PC-9 (cell line): ENCODE measurements around the gene NFIA. TPM values are rescaled to one million over a fixed set of nuclear protein-coding genes. Genes with fewer than 3 reads are reported as not detected.

ENCODE experiments used
- BruUV-seq: library from RNA; stranded (reverse); fragments of 400-500 nt; replicated peaks from 2 replicates; lab custom pipeline; 2021; lab: Mats Ljungman, UMichigan
- CTCF ChIA-PET: fragments of 300-600 bp; sonication (Branson Sonifier 250); formaldehyde crosslinking; loops from one replicate; lab custom pipeline; 2022; ENCODE audit warnings: antibody characterized with exemption; lab: Charles Lee
- POLR2A ChIA-PET: fragments of 300-600 bp; sonication (Branson Sonifier 250); formaldehyde crosslinking; loops from one replicate; lab custom pipeline; 2022; ENCODE audit warnings: antibody characterized with exemption; ENCODE audit not compliant: unreplicated experiment; lab: Charles Lee
- DNase-seq, 2 experiments: peaks; one replicate each; pipeline versions ENCODE4 v3.0.0 to v3.0.0-alpha.2; 2015 to 2022; ENCODE audit warnings: mixed read lengths in 1 of 2
- H2AFZ ChIP-seq: fragments of 200-600 bp; sonication (generic); 2 replicates; pipeline ENCODE4 v1.8.1; 2017; ENCODE audit warnings: antibody characterized with exemption
- H3F3A ChIP-seq: fragments of 200-600 bp; sonication (generic); 2 replicates; pipeline ENCODE4 v1.8.1; 2017; ENCODE audit warnings: antibody characterized with exemption, mild to moderate bottlenecking, low read depth; ENCODE audit not compliant: insufficient read depth
- H3K27ac ChIP-seq: fragments of 200-600 bp; sonication (generic); 2 replicates; pipeline ENCODE4 v1.6.1; 2016; ENCODE audit warnings: mixed run types
- H3K27me3 ChIP-seq: fragments of 200-600 bp; sonication (generic); 2 replicates; pipeline ENCODE4 v1.6.1; 2016; ENCODE audit warnings: low read depth, mixed run types; ENCODE audit not compliant: insufficient read depth
- H3K36me3 ChIP-seq: fragments of 200-600 bp; sonication (generic); 2 replicates; pipeline ENCODE4 v1.6.1; 2016; ENCODE audit warnings: low read depth, mixed run types
- H3K4me1 ChIP-seq: fragments of 200-600 bp; sonication (generic); replicated peaks from 2 replicates; pipeline ENCODE4 v1.6.1; 2016; ENCODE audit warnings: mixed run types; ENCODE audit not compliant: insufficient read depth
- H3K4me2 ChIP-seq: fragments of 200-600 bp; sonication (generic); 2 replicates; pipeline ENCODE4 v1.6.1; 2017; ENCODE audit warnings: mixed run types
- H3K4me3 ChIP-seq: fragments of 200-600 bp; sonication (generic); 2 replicates; pipeline ENCODE4 v1.6.1; 2016; ENCODE audit warnings: mixed run types
- H3K79me2 ChIP-seq: fragments of 200-600 bp; sonication (generic); 2 replicates; pipeline ENCODE4 v1.6.1; 2017; ENCODE audit warnings: low read depth, mixed run types
- H3K9me2 ChIP-seq: fragments of 200-600 bp; sonication (generic); 2 replicates; pipeline ENCODE4 v1.8.1; 2017; ENCODE audit warnings: mild to moderate bottlenecking; ENCODE audit not compliant: insufficient read depth
- H3K9me3 ChIP-seq: fragments of 200-600 bp; sonication (generic); 2 replicates; pipeline ENCODE4 v1.8.1; 2016; ENCODE audit warnings: low read depth; ENCODE audit not compliant: insufficient read depth
- H4K20me1 ChIP-seq: fragments of 200-600 bp; sonication (generic); 2 replicates; pipeline ENCODE4 v1.8.1; 2017; ENCODE audit not compliant: insufficient read depth
- EZH2 ChIP-seq: fragments of 200-600 bp; sonication (generic); IDR thresholded peaks from 2 replicates; pipeline ENCODE4 v1.8.0; 2017; ENCODE audit warnings: antibody characterized with exemption, low read depth
- intact Hi-C: fragments of 100-400 bp; cut with micrococcal nuclease; formaldehyde crosslinking; loops from one replicate; pipeline ENCODE4 v1.10.0; 2022; ENCODE audit not compliant: unreplicated experiment
- total RNA-seq: library from RNA; stranded (reverse); gene quantifications from 2 replicates; pipeline ENCODE4 v1.2.3, GENCODE V29; 2021
- TF ChIP-seq, protein P1 (sequence below): fragments of 200-600 bp; sonication (generic); conservative IDR thresholded peaks from 2 replicates; pipeline ENCODE4 v1.6.1; 2017; ENCODE audit warnings: mixed run types, antibody characterized with exemption, mild to moderate bottlenecking, moderate library complexity

Gene NFIA
- total RNA-seq, 1 experiment from 2014 or later, result 26.7 TPM

DNA sequence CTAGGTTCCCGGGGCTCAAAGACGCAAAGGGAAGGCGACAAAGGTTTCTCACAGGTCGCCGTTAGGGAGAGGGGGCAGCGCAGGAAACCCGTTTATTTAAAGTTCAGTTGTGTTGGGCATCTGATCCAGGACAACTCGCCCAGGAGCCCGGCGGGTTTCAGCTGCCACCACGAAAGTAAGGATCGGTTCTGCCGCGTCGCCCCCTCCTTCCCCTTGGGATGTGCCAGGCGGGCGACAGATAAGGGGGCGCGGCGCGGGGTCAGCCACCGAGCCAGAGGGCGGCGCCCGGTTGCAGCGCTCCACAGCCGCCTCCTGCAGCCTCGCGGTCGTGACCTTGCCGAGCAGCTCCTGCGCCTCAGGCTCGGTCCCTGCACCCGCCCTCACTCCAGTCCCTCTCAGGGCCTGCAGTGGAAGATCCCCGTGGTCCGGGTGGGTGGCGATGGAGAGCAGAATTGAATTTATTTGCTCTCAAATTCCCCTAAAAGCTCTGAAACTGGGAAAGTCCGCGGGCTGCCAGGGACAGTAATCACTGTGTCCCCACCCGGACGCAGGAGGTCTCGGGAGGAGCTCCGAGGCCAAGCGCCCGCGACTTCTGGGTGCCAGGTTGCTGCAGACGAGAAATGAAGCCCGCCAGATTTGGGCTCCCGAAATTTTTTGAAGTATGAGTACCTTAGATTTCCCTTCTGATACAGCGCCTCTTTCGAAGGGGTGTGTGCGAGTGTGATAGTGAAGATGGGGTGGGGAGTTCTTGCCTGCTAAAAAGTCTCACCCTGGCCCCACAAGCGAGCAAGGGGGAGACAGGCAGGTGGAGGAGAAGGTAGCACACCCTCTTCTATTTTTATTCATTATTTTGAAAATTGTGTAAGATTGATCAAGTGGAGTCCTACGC, 28.4 kb upstream of the NFIA start:
- Histone ChIP-seq H3K79me2 (no peaks in the 10 kb centered on the region), H3F3A (peaks cover 17% of the 10 kb centered on the region), H3K36me3 (no peaks in the 10 kb centered on the region), H3K4me1 (peaks cover 18% of the 10 kb centered on the region), H3K9me3 (no peaks in the 10 kb centered on the region), H2AFZ (no peak overlapping the region), H3K9me2 (no peaks in the 10 kb centered on the region), H4K20me1 (no peaks in the 10 kb centered on the region), H3K27me3 (no peaks in the 10 kb centered on the region), H3K4me2 (peak overlapping the region; percentile 10; the same call in 1 of the 2 replicates), H3K4me3 (no peak overlapping the region), H3K27ac (no peak overlapping the region)
- intact Hi-C loops, result no loop called here
- POLR2A ChIA-PET, result interaction anchor here (0.6 to 0.7 kb wide), 2 partner anchors 86 to 109 kb away, joined by 3 to 4 read pairs; no protein-coding TSS in a partner anchor
- no TSS peak for BruUV-seq
- CTCF ChIA-PET, result no interaction called here
- peak in 1 of 2 experiments; percentile 18 for DNase-seq
- no peak for TF ChIP-seq EZH2
- TF ChIP-seq, protein P1, sequence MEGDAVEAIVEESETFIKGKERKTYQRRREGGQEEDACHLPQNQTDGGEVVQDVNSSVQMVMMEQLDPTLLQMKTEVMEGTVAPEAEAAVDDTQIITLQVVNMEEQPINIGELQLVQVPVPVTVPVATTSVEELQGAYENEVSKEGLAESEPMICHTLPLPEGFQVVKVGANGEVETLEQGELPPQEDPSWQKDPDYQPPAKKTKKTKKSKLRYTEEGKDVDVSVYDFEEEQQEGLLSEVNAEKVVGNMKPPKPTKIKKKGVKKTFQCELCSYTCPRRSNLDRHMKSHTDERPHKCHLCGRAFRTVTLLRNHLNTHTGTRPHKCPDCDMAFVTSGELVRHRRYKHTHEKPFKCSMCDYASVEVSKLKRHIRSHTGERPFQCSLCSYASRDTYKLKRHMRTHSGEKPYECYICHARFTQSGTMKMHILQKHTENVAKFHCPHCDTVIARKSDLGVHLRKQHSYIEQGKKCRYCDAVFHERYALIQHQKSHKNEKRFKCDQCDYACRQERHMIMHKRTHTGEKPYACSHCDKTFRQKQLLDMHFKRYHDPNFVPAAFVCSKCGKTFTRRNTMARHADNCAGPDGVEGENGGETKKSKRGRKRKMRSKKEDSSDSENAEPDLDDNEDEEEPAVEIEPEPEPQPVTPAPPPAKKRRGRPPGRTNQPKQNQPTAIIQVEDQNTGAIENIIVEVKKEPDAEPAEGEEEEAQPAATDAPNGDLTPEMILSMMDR, result no peak

- ChIA-PET POLR2A (interaction anchor here (0.6 kb wide), 1 partner anchor 85 kb away, joined by 3 read pairs; no protein-coding TSS in a partner anchor), CTCF (no interaction called here)
- Histone ChIP-seq H3K4me1 (peaks cover 20% of the 10 kb centered on the region), H3K9me2 (no peaks in the 10 kb centered on the region), H3K4me3 (no peak overlapping the region), H3K27ac (no peak overlapping the region), H3K4me2 (no peak overlapping the region), H3F3A (peaks cover 19% of the 10 kb centered on the region), H3K9me3 (no peaks in the 10 kb centered on the region), H2AFZ (no peak overlapping the region), H4K20me1 (no peaks in the 10 kb centered on the region), H3K27me3 (no peaks in the 10 kb centered on the region), H3K36me3 (no peaks in the 10 kb centered on the region), H3K79me2 (no peaks in the 10 kb centered on the region)
- TF ChIP-seq EZH2, result no peak
- TF ChIP-seq, protein P1, result no peak
- no peak for DNase-seq
- BruUV-seq, result no TSS peak
- intact Hi-C loops, result no loop called here
These were observed 27.8 kb upstream of the NFIA start for GRCh38 chr1:61054601-61054993.

- Histone ChIP-seq H3K9me3 (no peaks in the 10 kb centered on the region), H3K27me3 (no peaks in the 10 kb centered on the region), H3F3A (peaks cover 19% of the 10 kb centered on the region), H3K36me3 (no peaks in the 10 kb centered on the region), H2AFZ (no peak overlapping the region), H3K9me2 (no peaks in the 10 kb centered on the region), H3K4me3 (no peak overlapping the region), H3K79me2 (no peaks in the 10 kb centered on the region), H3K27ac (no peak overlapping the region), H4K20me1 (no peaks in the 10 kb centered on the region), H3K4me2 (no peak overlapping the region), H3K4me1 (peaks cover 18% of the 10 kb centered on the region)
- intact Hi-C loops, result loop anchor here (5.0 kb wide), 1 partner anchor 1158 kb away; no protein-coding TSS in a partner anchor
- no peak for DNase-seq
- CTCF ChIA-PET, result no interaction called here
- no TSS peak for BruUV-seq
- POLR2A ChIA-PET, result no interaction called here
- TF ChIP-seq EZH2, result no peak
These were observed 27.2 kb upstream of the NFIA start for GRCh38 chr1:61055110-61055614.
